GM12892 (cell line): Measurements from ENCODE around the gene TSKU.

Experiments
- DNase-seq: peaks from one replicate; pipeline ENCODE4 v3.0.0; 2011; ENCODE audit not compliant: insufficient read length
- FAIRE-seq: peaks from 2 replicates; lab custom pipeline; 2011; peaks lifted over from hg19 to GRCh38; lab: Jason Lieb, UNC
- POLR2A ChIP-seq: IDR thresholded peaks from 2 replicates; pipeline ENCODE4 v1.6.1; 2011; ENCODE audit warnings: low read depth, low read length, control low read depth
- POLR2AphosphoS5 ChIP-seq: IDR thresholded peaks from 2 replicates; pipeline ENCODE4 v1.6.1; 2011; ENCODE audit warnings: low read depth, low read length, control low read depth
- TAF1 ChIP-seq: IDR thresholded peaks from 2 replicates; pipeline ENCODE4 v1.6.1; 2011; ENCODE audit warnings: low read depth, mild to moderate bottlenecking, control low read depth, low read length, borderline replicate concordance

The TSKU gene

GRCh38 chr11:76843907-76844306 lies 60.8 kb downstream of the TSKU start:
- no peak for TF ChIP-seq TAF1
- no peak for TF ChIP-seq POLR2A
- no peak for TF ChIP-seq POLR2AphosphoS5
- DNase-seq (no peak), FAIRE-seq (no peak)

GRCh38 chr11:76844511-76844910 lies 61.4 kb downstream of the TSKU start:
- no peak for FAIRE-seq
- no peak for DNase-seq
- TF ChIP-seq POLR2AphosphoS5, result no peak
- no peak for TF ChIP-seq TAF1

DNA sequence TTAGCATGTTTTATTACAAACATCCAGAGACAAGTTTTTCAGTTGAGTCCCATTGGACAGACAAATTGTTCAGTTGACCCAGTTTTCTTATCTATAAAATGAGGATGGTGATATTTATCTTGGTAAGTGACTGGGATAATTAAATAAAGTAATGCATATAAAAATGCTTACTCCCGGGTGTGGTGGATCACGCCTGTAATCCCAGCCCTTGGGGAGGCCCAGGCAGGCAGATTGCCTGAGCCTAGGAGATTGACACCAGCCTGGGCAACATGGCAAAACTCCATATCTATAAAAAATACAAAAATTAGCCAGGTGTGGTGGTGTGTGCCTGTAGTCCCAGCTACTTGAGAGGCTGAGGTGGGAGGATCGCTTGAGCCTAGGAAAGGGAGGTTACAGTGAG lies 61.9 kb downstream of the TSKU start:
- FAIRE-seq (no peak), DNase-seq (no peak)
- TF ChIP-seq POLR2AphosphoS5 (no peak), TAF1 (no peak), POLR2A (no peak)

- FAIRE-seq, result no peak
- no peak for TF ChIP-seq TAF1
- TF ChIP-seq POLR2A, result no peak
- TF ChIP-seq POLR2AphosphoS5, result no peak
- DNase-seq, result no peak
These were observed 63.3 kb downstream of the TSKU start for GRCh38 chr11:76846441-76846840.
